Lower lobe of right lung (tissue), 2 donors: ENCODE data around the gene GRID1. TPM values are rescaled to one million over a fixed set of nuclear protein-coding genes. Genes with fewer than 3 reads are reported as not detected.
A peak's percentile ranks its signal among the peaks of the same experiment; 100 is the strongest.

ENCODE experiments used
- ATAC-seq, 2 donors: fragments of 200-7000 bp; cut with Tn5 transposase; one replicate each; pipeline ENCODE4 v1.9.1; 2020 to 2022; ENCODE audit warnings: mild to moderate bottlenecking in 2 of 2, moderate library complexity in 2 of 2
- DNase-seq: peaks from one replicate; pipeline ENCODE4 v3.0.0-alpha.2; 2020
- H3K27ac ChIP-seq: fragments of 200-600 bp; one replicate; pipeline ENCODE4 v1.8.0; 2022
- H3K27me3 ChIP-seq: fragments of 200-600 bp; one replicate; pipeline ENCODE4 v1.8.0; 2022; ENCODE audit warnings: low read depth
- H3K36me3 ChIP-seq: fragments of 200-600 bp; one replicate; pipeline ENCODE4 v1.8.0; 2022; ENCODE audit warnings: mild to moderate bottlenecking
- H3K4me1 ChIP-seq: fragments of 200-600 bp; one replicate; pipeline ENCODE4 v1.8.0; 2022
- H3K4me3 ChIP-seq: fragments of 200-600 bp; one replicate; pipeline ENCODE4 v1.8.0; 2022; ENCODE audit warnings: mild to moderate bottlenecking
- H3K9me3 ChIP-seq: fragments of 200-600 bp; one replicate; pipeline ENCODE4 v1.8.0; 2022
- CTCF ChIP-seq: fragments of 200-600 bp; IDR thresholded peaks from one replicate; pipeline ENCODE4 v1.8.0; 2022; ENCODE audit warnings: antibody characterized with exemption, mild to moderate bottlenecking
- intact Hi-C: fragments of 100-400 bp; cut with DNase I; formaldehyde crosslinking; loops from one replicate; pipeline ENCODE4 v1.11.0; 2022
- total RNA-seq: library from RNA; stranded (reverse); fragmentation: NEBNext Ultra II Directional; extraction: Animal tissue kit (Norgen Biotek cat#: 25700); gene quantifications from one replicate; pipeline ENCODE4 v1.2.1, GENCODE V29; 2021
- donor health status: DM: no; HTN: yes; CAD: no; lungs with severe emphysema.

GRID1 gene
- total RNA-seq, 1 donor from 2014 or later, result 2.5 TPM

GRCh38 chr10:86263209-86263608 is 103.4 kb downstream of the GRID1 start:
- no peaks in the 10 kb centered on the region for H3K36me3 ChIP-seq
- no peak for ATAC-seq
- H3K9me3 ChIP-seq, result no peaks in the 10 kb centered on the region
- intact Hi-C loops, result no loop called here
- no peak for DNase-seq
- no peak for TF ChIP-seq CTCF
- no peak overlapping the region for H3K27ac ChIP-seq
- H3K4me3 ChIP-seq, result peak overlapping the region; percentile 13
- H3K27me3 ChIP-seq, result peaks cover 34% of the 10 kb centered on the region
- peaks cover 9% of the 10 kb centered on the region for H3K4me1 ChIP-seq

GRCh38 chr10:86262688-86263181 is 103.9 kb downstream of the GRID1 start:
- peak overlapping the region; percentile 13 for H3K4me3 ChIP-seq
- peaks cover 34% of the 10 kb centered on the region for H3K27me3 ChIP-seq
- no peaks in the 10 kb centered on the region for H3K36me3 ChIP-seq
- TF ChIP-seq CTCF, result no peak
- H3K4me1 ChIP-seq, result peaks cover 9% of the 10 kb centered on the region
- ATAC-seq (no peak), DNase-seq (no peak)
- intact Hi-C loops, result no loop called here
- no peaks in the 10 kb centered on the region for H3K9me3 ChIP-seq
- H3K27ac ChIP-seq, result no peak overlapping the region

GRCh38 chr10:86261941-86262687 is 104.5 kb downstream of the GRID1 start:
- Histone ChIP-seq H3K4me3 (no peak overlapping the region), H3K4me1 (peaks cover 9% of the 10 kb centered on the region), H3K27ac (no peak overlapping the region), H3K36me3 (no peaks in the 10 kb centered on the region), H3K9me3 (no peaks in the 10 kb centered on the region), H3K27me3 (peaks cover 34% of the 10 kb centered on the region)
- peak; percentile 71 to 80 for ATAC-seq
- TF ChIP-seq CTCF, result peak; percentile 21
- intact Hi-C loops, result no loop called here
- no peak for DNase-seq

GRCh38 chr10:86261470-86261869 is 105.1 kb downstream of the GRID1 start:
- Histone ChIP-seq H3K27me3 (peaks cover 34% of the 10 kb centered on the region), H3K36me3 (no peaks in the 10 kb centered on the region), H3K27ac (no peak overlapping the region), H3K4me3 (no peak overlapping the region), H3K4me1 (peaks cover 9% of the 10 kb centered on the region), H3K9me3 (no peaks in the 10 kb centered on the region)
- TF ChIP-seq CTCF, result no peak
- DNase-seq (no peak), ATAC-seq (no peak)
- intact Hi-C loops, result no loop called here

- no peaks in the 10 kb centered on the region for H3K9me3 ChIP-seq
- intact Hi-C loops, result no loop called here
- peaks cover 30% of the 10 kb centered on the region for H3K27me3 ChIP-seq
These were observed 106.0 kb downstream of the GRID1 start for GRCh38 chr10:86260564-86260963.

More at GRCh38 chr10:86260564-86260963, 106.0 kb downstream of the GRID1 start:
- Histone ChIP-seq H3K36me3 (no peaks in the 10 kb centered on the region), H3K4me3 (no peak overlapping the region), H3K4me1 (peaks cover 9% of the 10 kb centered on the region), H3K27ac (no peak overlapping the region)
- no peak for ATAC-seq
- DNase-seq, result no peak
- no peak for TF ChIP-seq CTCF
